H9 (cell line): ENCODE measurements around the gene DCN. TPM values are rescaled to one million over a fixed set of nuclear protein-coding genes. Genes with fewer than 3 reads are reported as not detected.

Experiments used
- DNase-seq: peaks from one replicate; pipeline ENCODE4 v3.0.0-alpha.2; 2017
- H2AFZ ChIP-seq: one replicate; pipeline ENCODE4 v1.6.1; 2013; ENCODE audit warnings: mild to moderate bottlenecking, low read length, control low read depth, moderate library complexity
- H2AK5ac ChIP-seq: 2 replicates; pipeline ENCODE4 v1.6.1; 2013; ENCODE audit warnings: low read length, control low read depth, mixed read lengths; ENCODE audit not compliant: insufficient read length
- H2BK120ac ChIP-seq: one replicate; pipeline ENCODE4 v1.6.1; 2013; ENCODE audit warnings: low read depth, mild to moderate bottlenecking, low read length, control low read depth, inconsistent platforms; ENCODE audit not compliant: poor library complexity, severe bottlenecking
- H2BK12ac ChIP-seq: 2 replicates; pipeline ENCODE4 v1.6.1; 2013; ENCODE audit warnings: low read length, control low read depth, mixed read lengths, low read depth; ENCODE audit not compliant: insufficient read length
- H2BK15ac ChIP-seq: 2 replicates; pipeline ENCODE4 v1.6.1; 2013; ENCODE audit warnings: low read depth, low read length, control low read depth
- H2BK20ac ChIP-seq: one replicate; pipeline ENCODE4 v1.6.1; 2013; ENCODE audit warnings: low read depth, mild to moderate bottlenecking, low read length, control low read depth, inconsistent platforms; ENCODE audit not compliant: poor library complexity, severe bottlenecking
- H2BK5ac ChIP-seq: 2 replicates; pipeline ENCODE4 v1.6.1; 2013; ENCODE audit warnings: low read length, control low read depth, mixed read lengths; ENCODE audit not compliant: insufficient read length
- H3K14ac ChIP-seq: 2 replicates; pipeline ENCODE4 v1.6.1; 2013; ENCODE audit warnings: low read length, control low read depth; ENCODE audit not compliant: insufficient read depth
- H3K18ac ChIP-seq: 2 replicates; pipeline ENCODE4 v1.6.1; 2013; ENCODE audit warnings: low read depth, mild to moderate bottlenecking, mixed read lengths, low read length, control low read depth; ENCODE audit not compliant: insufficient read length
- H3K23ac ChIP-seq: 2 replicates; pipeline ENCODE4 v1.6.1; 2013; ENCODE audit warnings: low read length, control low read depth, mixed read lengths, low read depth; ENCODE audit not compliant: insufficient read length
- H3K23me2 ChIP-seq: 2 replicates; pipeline ENCODE4 v1.6.1; 2013; ENCODE audit warnings: low read depth, mild to moderate bottlenecking, mixed read lengths, low read length, control low read depth; ENCODE audit not compliant: insufficient read length, poor library complexity, severe bottlenecking
- H3K27ac ChIP-seq: 2 replicates; pipeline ENCODE4 v1.5.1; 2013; ENCODE audit warnings: low read length, control low read depth, mixed read lengths, low read depth; ENCODE audit not compliant: insufficient read length
- H3K27me3 ChIP-seq: 2 replicates; pipeline ENCODE4 v1.6.1; 2013; ENCODE audit warnings: low read length, control low read depth, inconsistent platforms; ENCODE audit not compliant: insufficient read depth
- H3K4ac ChIP-seq: 2 replicates; pipeline ENCODE4 v1.6.1; 2013; ENCODE audit warnings: low read depth, mild to moderate bottlenecking, control low read depth, inconsistent platforms, low read length, moderate library complexity
- H3K4me1 ChIP-seq: 2 replicates; pipeline ENCODE4 v1.6.1; 2013; ENCODE audit warnings: low read length, control low read depth, inconsistent platforms; ENCODE audit not compliant: insufficient read depth
- H3K4me2 ChIP-seq: 2 replicates; pipeline ENCODE4 v1.6.1; 2013; ENCODE audit warnings: low read length, control low read depth, mixed read lengths; ENCODE audit not compliant: insufficient read length, insufficient read depth
- H3K56ac ChIP-seq: 2 replicates; pipeline ENCODE4 v1.6.1; 2013; ENCODE audit warnings: low read depth, mild to moderate bottlenecking, mixed read lengths, low read length, control low read depth; ENCODE audit not compliant: insufficient read length
- H3K79me1 ChIP-seq: 2 replicates; pipeline ENCODE4 v1.6.1; 2013; ENCODE audit warnings: low read depth, mild to moderate bottlenecking, moderate library complexity, low read length, control low read depth, inconsistent platforms; ENCODE audit not compliant: insufficient read depth, poor library complexity, severe bottlenecking
- H3K79me2 ChIP-seq: 2 replicates; pipeline ENCODE4 v1.6.1; 2013; ENCODE audit warnings: low read length, control low read depth, inconsistent platforms; ENCODE audit not compliant: insufficient read depth
- H3K9ac ChIP-seq: 2 replicates; pipeline ENCODE4 v1.6.1; 2013; ENCODE audit warnings: low read length, control low read depth, mixed read lengths; ENCODE audit not compliant: insufficient read length; ENCODE audit errors: extremely low read depth
- H3K9me3 ChIP-seq: one replicate; pipeline ENCODE4 v1.6.1; 2013; ENCODE audit warnings: low read depth, low read length, inconsistent platforms; ENCODE audit not compliant: control insufficient read depth
- H3T11ph ChIP-seq: one replicate; pipeline ENCODE4 v1.6.1; 2013; ENCODE audit warnings: mild to moderate bottlenecking, low read length, control low read depth, inconsistent platforms
- H4K20me1 ChIP-seq: one replicate; pipeline ENCODE4 v1.6.1; 2013; ENCODE audit not compliant: control insufficient read depth, insufficient read length, insufficient read depth
- H4K5ac ChIP-seq: 2 replicates; pipeline ENCODE4 v1.6.1; 2013; ENCODE audit warnings: low read depth, mild to moderate bottlenecking, mixed read lengths, low read length, control low read depth; ENCODE audit not compliant: insufficient read length
- H4K8ac ChIP-seq: replicated peaks from 2 replicates; pipeline ENCODE4 v1.6.1; 2013; ENCODE audit warnings: low read length, control low read depth, mixed read lengths, low read depth; ENCODE audit not compliant: insufficient read length
- H4K91ac ChIP-seq: 2 replicates; pipeline ENCODE4 v1.6.1; 2013; ENCODE audit warnings: low read depth, mild to moderate bottlenecking, moderate library complexity, mixed read lengths, low read length, control low read depth; ENCODE audit not compliant: insufficient read length
- H3K27ac Mint-ChIP-seq, 3 experiments: 2 replicates in 2 of 3; 3 replicates in 1 of 3; pipeline ENCODE4 v1.8.0; 2020 to 2021; ENCODE audit warnings: mixed read lengths in 3 of 3, mild to moderate bottlenecking in 1 of 3, moderate library complexity in 1 of 3
- H3K27me3 Mint-ChIP-seq: 2 replicates; pipeline ENCODE4 v1.8.0; 2021; ENCODE audit warnings: low read depth, mild to moderate bottlenecking, moderate library complexity, mixed read lengths
- H3K36me3 Mint-ChIP-seq, 3 experiments: 2 replicates in 2 of 3; 3 replicates in 1 of 3; pipeline ENCODE4 v1.8.0; 2020 to 2021; ENCODE audit warnings: low read depth in 3 of 3, mixed read lengths in 3 of 3; ENCODE audit not compliant: insufficient read depth in 1 of 3
- H3K4me1 Mint-ChIP-seq, 2 experiments: 2 replicates each; pipeline ENCODE4 v1.8.0; 2020; ENCODE audit warnings: mixed read lengths in 2 of 2
- H3K4me3 Mint-ChIP-seq, 2 experiments: 2 replicates in 1 of 2; 3 replicates in 1 of 2; pipeline ENCODE4 v1.8.0; 2020 to 2021; ENCODE audit warnings: mild to moderate bottlenecking in 2 of 2, mixed read lengths in 2 of 2, moderate library complexity in 1 of 2
- H3K9me3 Mint-ChIP-seq, 2 experiments: 2 replicates in 1 of 2; 3 replicates in 1 of 2; pipeline ENCODE4 v1.8.0; 2020; ENCODE audit warnings: mild to moderate bottlenecking in 2 of 2, mixed read lengths in 2 of 2, moderate library complexity in 1 of 2
- WGBS: extraction: QIAGEN DNeasy Blood & Tissue Kit; methylation state at CpG from one replicate; pipeline ENCODE4 v1.1.7; 2013; ENCODE audit warnings: missing lambda C conversion rate, low lambda C conversion rate, mixed read lengths; ENCODE audit not compliant: insufficient read length; ENCODE audit errors: extremely low coverage; 5-methylcytosine and 5-hydroxymethylcytosine counted together
- total RNA-seq: library from RNA; stranded (reverse); gene quantifications from 2 replicates; pipeline ENCODE4 v1.2.1, GENCODE V29; 2021
- TF ChIP-seq, protein P1 (sequence below): fragments of 200-600 bp; sonication (generic); conservative IDR thresholded peaks from 3 replicates; pipeline ENCODE4 v1.8.0; 2021; ENCODE audit warnings: antibody characterized with exemption, mild to moderate bottlenecking

The DCN gene
- total RNA-seq, 1 experiment from 2014 or later = not detected

DNA sequence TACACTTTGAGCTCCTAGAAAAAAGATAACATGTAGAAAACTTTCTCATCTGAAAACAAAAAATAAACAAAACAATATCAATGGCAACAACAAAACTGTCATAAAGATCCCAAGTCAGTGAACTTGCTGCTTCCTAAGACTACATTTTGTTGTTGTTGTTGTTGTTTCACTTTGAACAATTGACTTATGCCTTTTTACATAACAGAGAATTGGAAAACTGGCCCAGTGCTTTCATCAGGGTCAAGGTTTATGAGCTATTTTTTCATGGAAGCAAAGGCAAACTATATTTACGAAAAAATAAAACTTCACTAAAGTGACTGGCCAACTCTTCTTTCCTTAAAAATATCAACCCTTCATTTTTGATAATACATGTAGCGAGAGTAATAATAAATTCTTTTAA is 6.3 kb downstream of the DCN start:
- no peak overlapping the region for H4K91ac ChIP-seq
- H3K27ac ChIP-seq = no peak overlapping the region
- H3K9ac ChIP-seq = no peak overlapping the region
- H3K79me1 ChIP-seq = no peaks in the 10 kb centered on the region
- no peak overlapping the region for H2BK120ac ChIP-seq
- H2AK5ac ChIP-seq = no peak overlapping the region
- H2BK20ac ChIP-seq = no peak overlapping the region
- Mint-ChIP-seq H3K9me3 (no peaks in the 10 kb centered on the region), H3K27me3 (no peaks in the 10 kb centered on the region; the same call in 1 of the 2 replicates), H3K4me1 (peaks cover 3 to 6% of the 10 kb centered on the region in 2 experiments; a peak in 3 of 4 replicates), H3K36me3 (no peaks in the 10 kb centered on the region), H3K4me3 (no peak overlapping the region), H3K27ac (no peak overlapping the region)
- H3K4me1 ChIP-seq = no peaks in the 10 kb centered on the region
- no peak overlapping the region for H3K23ac ChIP-seq
- no peak overlapping the region for H2BK5ac ChIP-seq
- no peak overlapping the region for H4K5ac ChIP-seq
- H3K4me2 ChIP-seq = no peak overlapping the region
- no peaks in the 10 kb centered on the region for H3K23me2 ChIP-seq
- no CpG with 5 or more reads among the region's 2 CpGs for WGBS
- H3K18ac ChIP-seq = no peak overlapping the region
- no peak overlapping the region for H2BK15ac ChIP-seq
- no peak overlapping the region for H3T11ph ChIP-seq
- no peak overlapping the region for H4K8ac ChIP-seq
- H4K20me1 ChIP-seq = no peaks in the 10 kb centered on the region
- H3K56ac ChIP-seq = no peak overlapping the region
- no peak overlapping the region for H3K4ac ChIP-seq
- H3K27me3 ChIP-seq = no peaks in the 10 kb centered on the region
- TF ChIP-seq, protein P1, sequence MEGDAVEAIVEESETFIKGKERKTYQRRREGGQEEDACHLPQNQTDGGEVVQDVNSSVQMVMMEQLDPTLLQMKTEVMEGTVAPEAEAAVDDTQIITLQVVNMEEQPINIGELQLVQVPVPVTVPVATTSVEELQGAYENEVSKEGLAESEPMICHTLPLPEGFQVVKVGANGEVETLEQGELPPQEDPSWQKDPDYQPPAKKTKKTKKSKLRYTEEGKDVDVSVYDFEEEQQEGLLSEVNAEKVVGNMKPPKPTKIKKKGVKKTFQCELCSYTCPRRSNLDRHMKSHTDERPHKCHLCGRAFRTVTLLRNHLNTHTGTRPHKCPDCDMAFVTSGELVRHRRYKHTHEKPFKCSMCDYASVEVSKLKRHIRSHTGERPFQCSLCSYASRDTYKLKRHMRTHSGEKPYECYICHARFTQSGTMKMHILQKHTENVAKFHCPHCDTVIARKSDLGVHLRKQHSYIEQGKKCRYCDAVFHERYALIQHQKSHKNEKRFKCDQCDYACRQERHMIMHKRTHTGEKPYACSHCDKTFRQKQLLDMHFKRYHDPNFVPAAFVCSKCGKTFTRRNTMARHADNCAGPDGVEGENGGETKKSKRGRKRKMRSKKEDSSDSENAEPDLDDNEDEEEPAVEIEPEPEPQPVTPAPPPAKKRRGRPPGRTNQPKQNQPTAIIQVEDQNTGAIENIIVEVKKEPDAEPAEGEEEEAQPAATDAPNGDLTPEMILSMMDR = no peak
- H2AFZ ChIP-seq = no peak overlapping the region
- no peaks in the 10 kb centered on the region for H3K9me3 ChIP-seq
- no peaks in the 10 kb centered on the region for H3K79me2 ChIP-seq
- no peak overlapping the region for H2BK12ac ChIP-seq
- DNase-seq = no peak
- no peak overlapping the region for H3K14ac ChIP-seq
